NT2/D1 (cell line): ENCODE results near the gene INSL4.

Experiments
- SUZ12 ChIP-seq: IDR thresholded peaks from 2 replicates; pipeline ENCODE4 v1.6.1; 2011; ENCODE audit not compliant: insufficient read length, insufficient read depth; ENCODE audit errors: extremely low read depth
- YY1 ChIP-seq: IDR thresholded peaks from 2 replicates; pipeline ENCODE4 v1.6.1; 2011; ENCODE audit not compliant: insufficient read length, insufficient read depth
- ZNF274 ChIP-seq: IDR thresholded peaks from 2 replicates; pipeline ENCODE4 v1.6.1; 2011; ENCODE audit warnings: mild to moderate bottlenecking, low read depth, low read length

DNA sequence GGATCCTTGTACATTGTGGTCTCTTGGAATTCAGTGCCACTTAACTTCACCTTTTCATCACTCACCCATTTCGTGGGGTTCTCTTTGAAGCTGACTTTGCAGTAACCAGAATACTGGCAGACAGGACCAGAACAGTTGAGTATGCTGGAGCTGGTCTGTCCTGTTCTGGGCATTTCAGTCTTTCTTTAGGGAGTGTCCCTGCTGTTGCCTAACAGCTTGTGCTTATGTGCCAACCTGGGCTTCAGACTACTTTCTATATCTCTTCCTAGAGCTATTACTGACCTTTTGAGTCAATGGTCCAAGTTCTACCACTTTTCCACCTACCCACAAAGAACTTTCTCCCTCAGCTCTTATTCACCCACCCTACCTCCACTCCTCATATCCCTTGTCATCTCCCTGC, 35.8 kb upstream of the INSL4 start:
- TF ChIP-seq YY1 (no peak), ZNF274 (no peak), SUZ12 (no peak)
